HepG2 (cell line): ENCODE data around the gene TSPAN31. TPM values are rescaled to one million over a fixed set of nuclear protein-coding genes. Genes with fewer than 3 reads are reported as not detected.

ENCODE experiments used
- ATM ChIP-seq: fragments of 450-650 bp; IDR thresholded peaks from 2 replicates; pipeline ENCODE4 v1.7.1; 2017; ENCODE audit warnings: mild to moderate bottlenecking, borderline replicate concordance
- BORCS8-MEF2B ChIP-seq: sonication (generic); formaldehyde crosslinking; IDR thresholded peaks from 2 replicates; pipeline ENCODE4 v1.8.0; 2022; ENCODE audit warnings: mild to moderate bottlenecking, missing genetic modification reagents
- ELF4 ChIP-seq: sonication (generic); formaldehyde crosslinking; IDR thresholded peaks from 2 replicates; pipeline ENCODE4 v1.5.0; 2020; ENCODE audit warnings: missing genetic modification reagents, mild to moderate bottlenecking, moderate library complexity, borderline replicate concordance
- NFE2L2 ChIP-seq: fragments of 150-350 bp; IDR thresholded peaks from 2 replicates; pipeline ENCODE4 v1.6.1; 2014; ENCODE audit warnings: low read length
- PHF5A ChIP-seq: IDR thresholded peaks from one replicate; pipeline ENCODE4 v1.6.1; 2018; ENCODE audit warnings: low read depth, missing genetic modification reagents; ENCODE audit not compliant: unreplicated experiment
- SMAD1 ChIP-seq: sonication (generic); formaldehyde crosslinking; IDR thresholded peaks from 2 replicates; pipeline ENCODE4 v1.4.0; 2020; ENCODE audit warnings: missing genetic modification reagents, low read depth, mild to moderate bottlenecking, borderline replicate concordance
- TP53 ChIP-seq: sonication (generic); formaldehyde crosslinking; conservative IDR thresholded peaks from 2 replicates; pipeline ENCODE4 v1.4.0; 2020; ENCODE audit warnings: missing genetic modification reagents
- ZNF432 ChIP-seq: sonication (generic); formaldehyde crosslinking; IDR thresholded peaks from 2 replicates; pipeline ENCODE4 v1.5.0; 2020; ENCODE audit warnings: missing genetic modification reagents, mild to moderate bottlenecking, borderline replicate concordance
- polyA plus RNA-seq, 8 experiments: library from polyadenylated mRNA; depleted of rRNA in 3 of 8; stranded (reverse) in 7 of 8; unstranded in 1 of 8; fragments of >200 nt; fragmentation: Illumina TruSeq in 4 of 8; extraction: Trizol in 4 of 8; gene quantifications; 2 replicates each; pipeline versions ENCODE4 v1.2.1 to v1.2.3, GENCODE V29; 2011 to 2016; ENCODE audit warnings: low read depth in 4 of 8, missing spikeins in 1 of 8, mixed read lengths in 1 of 8; ENCODE audit not compliant: insufficient read depth in 1 of 8
- total RNA-seq, 5 experiments: library from RNA; depleted of rRNA; stranded (reverse); fragments of >200 nt; fragmentation: Illumina TruSeq; extraction: Trizol; gene quantifications; 2 replicates each; pipeline ENCODE4 v1.2.3, GENCODE V29; 2016; ENCODE audit warnings: low read depth in 1 of 5
- TF ChIP-seq, protein P1 (sequence below): sonication (generic); formaldehyde crosslinking; IDR thresholded peaks from 2 replicates; pipeline ENCODE4 v1.9.0; 2021; ENCODE audit warnings: missing genetic modification reagents, mild to moderate bottlenecking, borderline replicate concordance
- TF ChIP-seq, protein P2 (sequence below): sonication (generic); formaldehyde crosslinking; IDR thresholded peaks from 2 replicates; pipeline ENCODE4 v1.5.1; 2020; ENCODE audit warnings: missing genetic modification reagents, mild to moderate bottlenecking, borderline replicate concordance
- TF ChIP-seq, protein P3 (sequence below): sonication (generic); formaldehyde crosslinking; IDR thresholded peaks from 2 replicates; pipeline ENCODE4 v1.4.0; 2020; ENCODE audit warnings: mild to moderate bottlenecking, missing genetic modification reagents
- TF ChIP-seq, protein P4 (sequence below): sonication (generic); formaldehyde crosslinking; IDR thresholded peaks from 2 replicates; pipeline ENCODE4 v1.8.1; 2023; ENCODE audit warnings: missing genetic modification reagents, inconsistent platforms, borderline replicate concordance

TSPAN31 gene
- total and polyA plus RNA-seq, 2 of the 13 experiments (the other 11 are each of a cell fraction or from before 2014, with no cell fraction given): 10.4 to 24.6 TPM

DNA sequence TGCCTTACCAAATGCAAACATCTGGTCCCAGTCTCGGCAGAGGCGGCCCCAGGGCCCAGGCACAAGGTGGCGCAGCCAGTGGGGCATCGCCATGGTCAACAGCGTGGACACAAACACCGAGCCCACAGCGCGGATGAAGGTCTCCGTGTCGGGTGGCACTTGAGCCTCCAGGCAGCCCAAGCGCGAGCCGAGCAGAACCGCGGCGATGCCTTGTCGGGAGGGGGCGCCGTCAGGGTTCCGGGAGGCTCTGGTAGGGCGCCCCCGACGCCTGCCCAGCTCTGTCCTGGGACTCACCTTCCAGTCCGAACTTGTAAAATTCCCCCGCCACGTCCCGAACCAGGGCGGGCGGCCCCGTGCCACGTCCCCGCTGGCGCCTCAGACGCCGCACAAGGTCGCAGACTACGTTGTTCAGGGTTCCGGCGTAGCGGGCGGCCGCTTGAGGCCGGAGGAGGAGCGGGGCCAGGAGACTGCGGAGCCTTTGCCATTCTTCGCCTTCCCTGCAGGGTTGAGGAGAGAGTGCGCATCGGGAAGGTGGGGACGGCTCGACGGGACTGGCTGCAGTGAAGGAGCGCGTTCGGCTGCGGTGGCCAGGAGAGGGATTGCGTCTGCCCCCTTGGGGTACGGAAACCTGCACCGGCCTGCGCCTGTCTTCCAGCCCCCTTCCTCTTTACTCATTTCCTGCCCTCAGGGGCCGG lies 20.3 kb downstream of the TSPAN31 start (continued):
- TF ChIP-seq, protein P1, sequence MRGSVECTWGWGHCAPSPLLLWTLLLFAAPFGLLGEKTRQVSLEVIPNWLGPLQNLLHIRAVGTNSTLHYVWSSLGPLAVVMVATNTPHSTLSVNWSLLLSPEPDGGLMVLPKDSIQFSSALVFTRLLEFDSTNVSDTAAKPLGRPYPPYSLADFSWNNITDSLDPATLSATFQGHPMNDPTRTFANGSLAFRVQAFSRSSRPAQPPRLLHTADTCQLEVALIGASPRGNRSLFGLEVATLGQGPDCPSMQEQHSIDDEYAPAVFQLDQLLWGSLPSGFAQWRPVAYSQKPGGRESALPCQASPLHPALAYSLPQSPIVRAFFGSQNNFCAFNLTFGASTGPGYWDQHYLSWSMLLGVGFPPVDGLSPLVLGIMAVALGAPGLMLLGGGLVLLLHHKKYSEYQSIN: no peak
- TF ChIP-seq NFE2L2 (no peak), TP53 (CRISPR knock-in tag) (no peak), ELF4 (CRISPR knock-in tag) (no peak), ATM (no peak), ZNF432 (CRISPR knock-in tag) (no peak), PHF5A (CRISPR knock-in tag) (no peak), BORCS8-MEF2B (CRISPR knock-in tag) (no peak), SMAD1 (CRISPR knock-in tag) (no peak)
- TF ChIP-seq, protein P2, sequence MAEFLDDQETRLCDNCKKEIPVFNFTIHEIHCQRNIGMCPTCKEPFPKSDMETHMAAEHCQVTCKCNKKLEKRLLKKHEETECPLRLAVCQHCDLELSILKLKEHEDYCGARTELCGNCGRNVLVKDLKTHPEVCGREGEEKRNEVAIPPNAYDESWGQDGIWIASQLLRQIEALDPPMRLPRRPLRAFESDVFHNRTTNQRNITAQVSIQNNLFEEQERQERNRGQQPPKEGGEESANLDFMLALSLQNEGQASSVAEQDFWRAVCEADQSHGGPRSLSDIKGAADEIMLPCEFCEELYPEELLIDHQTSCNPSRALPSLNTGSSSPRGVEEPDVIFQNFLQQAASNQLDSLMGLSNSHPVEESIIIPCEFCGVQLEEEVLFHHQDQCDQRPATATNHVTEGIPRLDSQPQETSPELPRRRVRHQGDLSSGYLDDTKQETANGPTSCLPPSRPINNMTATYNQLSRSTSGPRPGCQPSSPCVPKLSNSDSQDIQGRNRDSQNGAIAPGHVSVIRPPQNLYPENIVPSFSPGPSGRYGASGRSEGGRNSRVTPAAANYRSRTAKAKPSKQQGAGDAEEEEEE (CRISPR knock-in tag): no peak
- TF ChIP-seq, protein P3, sequence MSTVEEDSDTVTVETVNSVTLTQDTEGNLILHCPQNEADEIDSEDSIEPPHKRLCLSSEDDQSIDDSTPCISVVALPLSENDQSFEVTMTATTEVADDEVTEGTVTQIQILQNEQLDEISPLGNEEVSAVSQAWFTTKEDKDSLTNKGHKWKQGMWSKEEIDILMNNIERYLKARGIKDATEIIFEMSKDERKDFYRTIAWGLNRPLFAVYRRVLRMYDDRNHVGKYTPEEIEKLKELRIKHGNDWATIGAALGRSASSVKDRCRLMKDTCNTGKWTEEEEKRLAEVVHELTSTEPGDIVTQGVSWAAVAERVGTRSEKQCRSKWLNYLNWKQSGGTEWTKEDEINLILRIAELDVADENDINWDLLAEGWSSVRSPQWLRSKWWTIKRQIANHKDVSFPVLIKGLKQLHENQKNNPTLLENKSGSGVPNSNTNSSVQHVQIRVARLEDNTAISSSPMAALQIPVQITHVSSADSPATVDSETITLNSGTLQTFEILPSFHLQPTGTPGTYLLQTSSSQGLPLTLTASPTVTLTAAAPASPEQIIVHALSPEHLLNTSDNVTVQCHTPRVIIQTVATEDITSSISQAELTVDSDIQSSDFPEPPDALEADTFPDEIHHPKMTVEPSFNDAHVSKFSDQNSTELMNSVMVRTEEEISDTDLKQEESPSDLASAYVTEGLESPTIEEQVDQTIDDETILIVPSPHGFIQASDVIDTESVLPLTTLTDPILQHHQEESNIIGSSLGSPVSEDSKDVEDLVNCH (CRISPR knock-in tag): no peak
- TF ChIP-seq, protein P4, sequence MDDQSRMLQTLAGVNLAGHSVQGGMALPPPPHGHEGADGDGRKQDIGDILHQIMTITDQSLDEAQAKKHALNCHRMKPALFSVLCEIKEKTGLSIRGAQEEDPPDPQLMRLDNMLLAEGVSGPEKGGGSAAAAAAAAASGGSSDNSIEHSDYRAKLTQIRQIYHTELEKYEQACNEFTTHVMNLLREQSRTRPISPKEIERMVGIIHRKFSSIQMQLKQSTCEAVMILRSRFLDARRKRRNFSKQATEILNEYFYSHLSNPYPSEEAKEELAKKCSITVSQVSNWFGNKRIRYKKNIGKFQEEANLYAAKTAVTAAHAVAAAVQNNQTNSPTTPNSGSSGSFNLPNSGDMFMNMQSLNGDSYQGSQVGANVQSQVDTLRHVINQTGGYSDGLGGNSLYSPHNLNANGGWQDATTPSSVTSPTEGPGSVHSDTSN (CRISPR knock-in tag): no peak
